WTC11 (cell line): ENCODE measurements around the gene ARHGAP6. TPM values are rescaled to one million over a fixed set of nuclear protein-coding genes. Genes with fewer than 3 reads are reported as not detected.

Source experiments
- ATAC-seq: fragments of 200-7000 bp; cut with Tn5 transposase; 2 replicates; pipeline ENCODE4 v1.10.0; 2021; ENCODE audit warnings: mild to moderate bottlenecking, moderate library complexity
- CTCF ChIA-PET: fragments of 300-600 bp; sonication (Branson Sonifier 250); formaldehyde crosslinking; loops from one replicate; lab custom pipeline; 2021; ENCODE audit warnings: antibody characterized with exemption; lab: Charles Lee
- POLR2A ChIA-PET: fragments of 350-600 bp; sonication (Branson Sonifier 250); formaldehyde crosslinking; loops from one replicate; lab custom pipeline; 2021; ENCODE audit warnings: antibody characterized with exemption; lab: Charles Lee
- DNase-seq: peaks from one replicate; pipeline ENCODE4 v3.0.0; 2021; ENCODE audit warnings: low spot score
- H3K27ac Mint-ChIP-seq: 2 replicates; pipeline ENCODE4 v1.8.0; 2021; ENCODE audit warnings: mixed read lengths
- H3K27me3 Mint-ChIP-seq: 2 replicates; pipeline ENCODE4 v1.8.0; 2021; ENCODE audit warnings: low read depth, mild to moderate bottlenecking, moderate library complexity, mixed read lengths
- H3K36me3 Mint-ChIP-seq: 2 replicates; pipeline ENCODE4 v1.8.0; 2021; ENCODE audit warnings: mixed read lengths
- H3K4me1 Mint-ChIP-seq: 2 replicates; pipeline ENCODE4 v1.8.0; 2022; ENCODE audit warnings: mixed read lengths
- H3K4me3 Mint-ChIP-seq: 2 replicates; pipeline ENCODE4 v1.8.0; 2021; ENCODE audit warnings: mild to moderate bottlenecking, moderate library complexity, mixed read lengths
- H3K9me3 Mint-ChIP-seq: 2 replicates; pipeline ENCODE4 v1.8.0; 2021; ENCODE audit warnings: mixed read lengths
- ATF1 ChIP-seq: sonication (generic); formaldehyde crosslinking; IDR thresholded peaks from 2 replicates; pipeline ENCODE4 v1.8.1; 2023; ENCODE audit warnings: mild to moderate bottlenecking, moderate library complexity, missing genetic modification reagents
- CREB1 ChIP-seq: sonication (generic); formaldehyde crosslinking; IDR thresholded peaks from 2 replicates; pipeline ENCODE4 v1.8.0; 2023; ENCODE audit warnings: mild to moderate bottlenecking, missing genetic modification reagents
- ELF4 ChIP-seq: sonication (generic); formaldehyde crosslinking; IDR thresholded peaks from 2 replicates; pipeline ENCODE4 v1.8.1; 2022; ENCODE audit warnings: low read depth, mild to moderate bottlenecking, moderate library complexity, missing genetic modification reagents
- EMX1 ChIP-seq: fragments of 250-450 bp; sonication (Bioruptor Pico); IDR thresholded peaks from 2 replicates; pipeline ENCODE4 v1.8.0; 2021; ENCODE audit warnings: mild to moderate bottlenecking
- IRF2 ChIP-seq: sonication (generic); formaldehyde crosslinking; IDR thresholded peaks from 2 replicates; pipeline ENCODE4 v1.8.0; 2022; ENCODE audit warnings: low read depth, missing genetic modification reagents, borderline replicate concordance
- JUN ChIP-seq: sonication (generic); formaldehyde crosslinking; IDR thresholded peaks from 2 replicates; pipeline ENCODE4 v1.8.0; 2023; ENCODE audit warnings: mild to moderate bottlenecking, missing genetic modification reagents
- KAT7 ChIP-seq: sonication (generic); formaldehyde crosslinking; IDR thresholded peaks from 2 replicates; pipeline ENCODE4 v1.8.1; 2023; ENCODE audit warnings: missing genetic modification reagents, mild to moderate bottlenecking, borderline replicate concordance
- MXD4 ChIP-seq: fragments of 250-450 bp; sonication (Bioruptor Pico); IDR thresholded peaks from 2 replicates; pipeline ENCODE4 v1.8.0; 2021; ENCODE audit warnings: mild to moderate bottlenecking, moderate library complexity, borderline replicate concordance
- SOX15 ChIP-seq: fragments of 250-450 bp; sonication (Bioruptor Pico); IDR thresholded peaks from 2 replicates; pipeline ENCODE4 v1.9.0; 2021; ENCODE audit warnings: mild to moderate bottlenecking
- TCF7 ChIP-seq: sonication (generic); formaldehyde crosslinking; IDR thresholded peaks from 2 replicates; pipeline ENCODE4 v1.8.0; 2022; ENCODE audit warnings: mild to moderate bottlenecking, low read depth, missing genetic modification reagents, moderate library complexity
- TEAD1 ChIP-seq: sonication (generic); formaldehyde crosslinking; IDR thresholded peaks from 2 replicates; pipeline ENCODE4 v1.8.0; 2022; ENCODE audit warnings: mild to moderate bottlenecking, missing genetic modification reagents
- TEAD4 ChIP-seq: sonication (generic); formaldehyde crosslinking; IDR thresholded peaks from 2 replicates; pipeline ENCODE4 v1.8.0; 2022; ENCODE audit warnings: mild to moderate bottlenecking, missing genetic modification reagents
- ZNF138 ChIP-seq: sonication (generic); formaldehyde crosslinking; conservative IDR thresholded peaks from 2 replicates; pipeline ENCODE4 v1.8.1; 2022; ENCODE audit warnings: mild to moderate bottlenecking, moderate library complexity, missing genetic modification reagents
- ZNF263 ChIP-seq: sonication (generic); formaldehyde crosslinking; IDR thresholded peaks from 2 replicates; pipeline ENCODE4 v1.8.1; 2022; ENCODE audit warnings: low read depth, mild to moderate bottlenecking, moderate library complexity, missing genetic modification reagents
- ZNF317 ChIP-seq: sonication (generic); formaldehyde crosslinking; IDR thresholded peaks from 2 replicates; pipeline ENCODE4 v1.8.1; 2023; ENCODE audit warnings: low read depth, mild to moderate bottlenecking, moderate library complexity, missing genetic modification reagents, borderline replicate concordance
- ZNF423 ChIP-seq: fragments of 250-450 bp; sonication (Bioruptor Pico); IDR thresholded peaks from 2 replicates; pipeline ENCODE4 v2.1.2; 2022; ENCODE audit warnings: mild to moderate bottlenecking, moderate library complexity
- total RNA-seq: library from RNA; stranded (reverse); gene quantifications from 3 replicates; pipeline ENCODE4 v1.2.3, GENCODE V29; 2021
- TF ChIP-seq, protein P1 (sequence below): sonication (generic); formaldehyde crosslinking; IDR thresholded peaks from 2 replicates; pipeline ENCODE4 v1.8.1; 2023; ENCODE audit warnings: mild to moderate bottlenecking, missing genetic modification reagents
- TF ChIP-seq, protein P2 (sequence below): sonication (generic); formaldehyde crosslinking; IDR thresholded peaks from 2 replicates; pipeline ENCODE4 v1.8.0; 2023; ENCODE audit warnings: mild to moderate bottlenecking, missing genetic modification reagents
- TF ChIP-seq, protein P3 (sequence below): fragments of 250-450 bp; sonication (Bioruptor Pico); conservative IDR thresholded peaks from 2 replicates; pipeline ENCODE4 v1.9.0; 2021; ENCODE audit warnings: mild to moderate bottlenecking
- TF ChIP-seq, protein P4 (sequence below): sonication (generic); formaldehyde crosslinking; IDR thresholded peaks from 2 replicates; pipeline ENCODE4 v1.8.0; 2022; ENCODE audit warnings: missing genetic modification reagents
- TF ChIP-seq, protein P5 (sequence below): sonication (generic); formaldehyde crosslinking; IDR thresholded peaks from 2 replicates; pipeline ENCODE4 v1.8.0; 2022; ENCODE audit warnings: mild to moderate bottlenecking, missing genetic modification reagents

Gene ARHGAP6
- total RNA-seq, 1 experiment from 2014 or later: 1.0 TPM

DNA sequence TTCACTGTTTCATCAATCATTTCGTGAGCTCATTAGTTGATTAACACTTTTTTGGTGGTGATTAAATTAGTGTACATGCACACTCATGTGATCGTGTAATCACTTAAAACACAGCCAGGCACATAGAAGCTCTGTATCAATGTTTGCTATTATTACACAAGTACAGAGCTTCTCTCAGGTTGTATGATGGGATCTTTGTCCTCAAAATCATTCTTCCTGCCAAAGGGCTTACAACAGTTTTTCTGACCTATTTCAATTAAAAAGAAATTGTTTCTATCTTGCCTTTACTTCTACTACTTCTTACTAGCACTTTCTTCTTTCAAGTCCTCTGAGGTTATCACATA is 227.4 kb downstream of the ARHGAP6 start:
- ATAC-seq (no peak), DNase-seq (no peak)
- POLR2A ChIA-PET: no interaction called here
- Mint-ChIP-seq H3K27me3 (no peaks in the 10 kb centered on the region), H3K9me3 (no peaks in the 10 kb centered on the region), H3K4me1 (peaks cover 12% of the 10 kb centered on the region), H3K36me3 (no peaks in the 10 kb centered on the region), H3K4me3 (no peak overlapping the region)
- CTCF ChIA-PET: no interaction called here
- TF ChIP-seq ZNF263 (no peak), SOX15 (CRISPR knock-in tag) (no peak), JUN (CRISPR knock-in tag) (no peak), TEAD1 (CRISPR knock-in tag) (no peak), ZNF138 (CRISPR knock-in tag) (no peak), TEAD4 (CRISPR knock-in tag) (no peak), ELF4 (CRISPR knock-in tag) (no peak), EMX1 (CRISPR knock-in tag) (no peak), TCF7 (CRISPR knock-in tag) (no peak), KAT7 (CRISPR knock-in tag) (no peak), ZNF423 (CRISPR knock-in tag) (no peak)
- TF ChIP-seq, protein P1, sequence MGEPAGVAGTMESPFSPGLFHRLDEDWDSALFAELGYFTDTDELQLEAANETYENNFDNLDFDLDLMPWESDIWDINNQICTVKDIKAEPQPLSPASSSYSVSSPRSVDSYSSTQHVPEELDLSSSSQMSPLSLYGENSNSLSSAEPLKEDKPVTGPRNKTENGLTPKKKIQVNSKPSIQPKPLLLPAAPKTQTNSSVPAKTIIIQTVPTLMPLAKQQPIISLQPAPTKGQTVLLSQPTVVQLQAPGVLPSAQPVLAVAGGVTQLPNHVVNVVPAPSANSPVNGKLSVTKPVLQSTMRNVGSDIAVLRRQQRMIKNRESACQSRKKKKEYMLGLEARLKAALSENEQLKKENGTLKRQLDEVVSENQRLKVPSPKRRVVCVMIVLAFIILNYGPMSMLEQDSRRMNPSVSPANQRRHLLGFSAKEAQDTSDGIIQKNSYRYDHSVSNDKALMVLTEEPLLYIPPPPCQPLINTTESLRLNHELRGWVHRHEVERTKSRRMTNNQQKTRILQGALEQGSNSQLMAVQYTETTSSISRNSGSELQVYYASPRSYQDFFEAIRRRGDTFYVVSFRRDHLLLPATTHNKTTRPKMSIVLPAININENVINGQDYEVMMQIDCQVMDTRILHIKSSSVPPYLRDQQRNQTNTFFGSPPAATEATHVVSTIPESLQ (CRISPR knock-in tag): no peak
- TF ChIP-seq, protein P2, sequence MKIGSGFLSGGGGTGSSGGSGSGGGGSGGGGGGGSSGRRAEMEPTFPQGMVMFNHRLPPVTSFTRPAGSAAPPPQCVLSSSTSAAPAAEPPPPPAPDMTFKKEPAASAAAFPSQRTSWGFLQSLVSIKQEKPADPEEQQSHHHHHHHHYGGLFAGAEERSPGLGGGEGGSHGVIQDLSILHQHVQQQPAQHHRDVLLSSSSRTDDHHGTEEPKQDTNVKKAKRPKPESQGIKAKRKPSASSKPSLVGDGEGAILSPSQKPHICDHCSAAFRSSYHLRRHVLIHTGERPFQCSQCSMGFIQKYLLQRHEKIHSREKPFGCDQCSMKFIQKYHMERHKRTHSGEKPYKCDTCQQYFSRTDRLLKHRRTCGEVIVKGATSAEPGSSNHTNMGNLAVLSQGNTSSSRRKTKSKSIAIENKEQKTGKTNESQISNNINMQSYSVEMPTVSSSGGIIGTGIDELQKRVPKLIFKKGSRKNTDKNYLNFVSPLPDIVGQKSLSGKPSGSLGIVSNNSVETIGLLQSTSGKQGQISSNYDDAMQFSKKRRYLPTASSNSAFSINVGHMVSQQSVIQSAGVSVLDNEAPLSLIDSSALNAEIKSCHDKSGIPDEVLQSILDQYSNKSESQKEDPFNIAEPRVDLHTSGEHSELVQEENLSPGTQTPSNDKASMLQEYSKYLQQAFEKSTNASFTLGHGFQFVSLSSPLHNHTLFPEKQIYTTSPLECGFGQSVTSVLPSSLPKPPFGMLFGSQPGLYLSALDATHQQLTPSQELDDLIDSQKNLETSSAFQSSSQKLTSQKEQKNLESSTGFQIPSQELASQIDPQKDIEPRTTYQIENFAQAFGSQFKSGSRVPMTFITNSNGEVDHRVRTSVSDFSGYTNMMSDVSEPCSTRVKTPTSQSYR (CRISPR knock-in tag): no peak
- TF ChIP-seq, protein P3, sequence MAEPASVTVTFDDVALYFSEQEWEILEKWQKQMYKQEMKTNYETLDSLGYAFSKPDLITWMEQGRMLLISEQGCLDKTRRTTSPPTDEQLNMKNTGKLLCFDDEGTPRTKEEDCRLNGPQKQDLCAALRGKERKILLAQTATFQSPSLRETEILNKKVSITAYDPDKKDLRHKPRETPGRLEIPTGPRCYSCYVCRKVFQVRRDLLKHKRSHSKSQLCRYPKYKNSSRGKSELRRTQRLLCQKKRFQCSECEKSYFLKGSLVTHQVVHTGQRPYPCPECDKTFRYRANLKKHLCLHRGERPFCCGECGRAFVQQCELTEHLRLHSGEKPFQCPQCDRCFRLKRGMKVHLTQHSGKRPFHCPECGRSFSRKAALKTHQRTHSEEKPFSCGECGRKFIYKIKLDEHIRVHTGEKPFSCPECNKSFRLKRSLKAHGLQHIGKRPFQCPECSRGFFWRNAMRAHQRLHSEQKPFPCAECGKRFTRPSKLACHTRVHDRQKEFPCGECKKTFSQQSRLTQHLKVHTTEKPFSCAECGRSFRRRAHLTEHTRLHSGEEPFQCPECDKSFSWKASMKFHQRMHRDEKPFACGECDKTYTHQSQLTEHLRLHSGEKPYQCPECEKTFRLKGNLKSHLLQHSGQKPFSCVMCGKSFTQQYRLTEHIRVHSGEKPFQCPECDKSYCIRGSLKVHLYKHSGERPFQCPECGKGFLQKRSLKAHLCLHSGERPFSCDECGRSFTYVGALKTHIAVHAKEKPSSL: no peak
- TF ChIP-seq, all 79 proteins: peak for 0
- H3K27ac Mint-ChIP-seq: no peak overlapping the region

DNA sequence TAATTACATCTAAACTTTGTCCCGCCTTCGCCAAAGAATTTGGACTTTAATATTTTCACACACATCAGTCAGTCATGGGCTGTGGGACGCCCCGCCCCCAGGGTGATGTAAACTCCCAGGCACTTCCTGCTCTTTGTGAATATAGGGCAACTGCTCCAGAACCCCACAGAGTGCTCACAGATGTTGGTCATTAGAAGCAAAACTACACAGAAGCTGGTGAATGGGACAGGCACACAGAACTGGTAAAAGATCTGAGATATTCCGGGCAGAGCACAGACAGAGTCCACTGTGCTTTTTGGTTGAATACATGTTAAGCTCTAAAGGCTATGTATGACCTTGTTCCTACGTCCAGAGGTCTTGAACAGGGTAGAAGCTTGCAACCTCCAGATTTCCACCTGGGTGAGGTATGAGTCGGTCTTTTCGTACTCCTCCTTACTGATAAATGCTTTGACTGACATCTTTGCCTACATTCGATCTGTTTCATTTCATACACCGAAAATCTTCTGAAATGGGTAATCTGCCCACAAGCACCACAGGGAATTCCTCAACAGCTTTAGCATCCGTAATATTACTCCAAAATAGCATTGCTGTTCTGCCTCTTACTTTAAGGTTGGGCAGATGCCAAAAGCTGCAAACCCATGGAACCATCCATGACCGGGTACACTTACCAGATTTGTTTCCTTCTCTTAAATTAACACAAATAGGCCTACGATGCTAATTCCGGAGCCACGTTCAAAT is 227.9 kb downstream of the ARHGAP6 start:
- peak; percentile 61 for ATAC-seq
- CTCF ChIA-PET: no interaction called here
- H3K9me3 Mint-ChIP-seq: no peaks in the 10 kb centered on the region
- TF ChIP-seq IRF2 (CRISPR knock-in tag) (no peak), ATF1 (CRISPR knock-in tag) (no peak), CREB1 (CRISPR knock-in tag) (no peak), MXD4 (CRISPR knock-in tag) (no peak), ZNF317 (CRISPR knock-in tag) (no peak)
- TF ChIP-seq, protein P4, sequence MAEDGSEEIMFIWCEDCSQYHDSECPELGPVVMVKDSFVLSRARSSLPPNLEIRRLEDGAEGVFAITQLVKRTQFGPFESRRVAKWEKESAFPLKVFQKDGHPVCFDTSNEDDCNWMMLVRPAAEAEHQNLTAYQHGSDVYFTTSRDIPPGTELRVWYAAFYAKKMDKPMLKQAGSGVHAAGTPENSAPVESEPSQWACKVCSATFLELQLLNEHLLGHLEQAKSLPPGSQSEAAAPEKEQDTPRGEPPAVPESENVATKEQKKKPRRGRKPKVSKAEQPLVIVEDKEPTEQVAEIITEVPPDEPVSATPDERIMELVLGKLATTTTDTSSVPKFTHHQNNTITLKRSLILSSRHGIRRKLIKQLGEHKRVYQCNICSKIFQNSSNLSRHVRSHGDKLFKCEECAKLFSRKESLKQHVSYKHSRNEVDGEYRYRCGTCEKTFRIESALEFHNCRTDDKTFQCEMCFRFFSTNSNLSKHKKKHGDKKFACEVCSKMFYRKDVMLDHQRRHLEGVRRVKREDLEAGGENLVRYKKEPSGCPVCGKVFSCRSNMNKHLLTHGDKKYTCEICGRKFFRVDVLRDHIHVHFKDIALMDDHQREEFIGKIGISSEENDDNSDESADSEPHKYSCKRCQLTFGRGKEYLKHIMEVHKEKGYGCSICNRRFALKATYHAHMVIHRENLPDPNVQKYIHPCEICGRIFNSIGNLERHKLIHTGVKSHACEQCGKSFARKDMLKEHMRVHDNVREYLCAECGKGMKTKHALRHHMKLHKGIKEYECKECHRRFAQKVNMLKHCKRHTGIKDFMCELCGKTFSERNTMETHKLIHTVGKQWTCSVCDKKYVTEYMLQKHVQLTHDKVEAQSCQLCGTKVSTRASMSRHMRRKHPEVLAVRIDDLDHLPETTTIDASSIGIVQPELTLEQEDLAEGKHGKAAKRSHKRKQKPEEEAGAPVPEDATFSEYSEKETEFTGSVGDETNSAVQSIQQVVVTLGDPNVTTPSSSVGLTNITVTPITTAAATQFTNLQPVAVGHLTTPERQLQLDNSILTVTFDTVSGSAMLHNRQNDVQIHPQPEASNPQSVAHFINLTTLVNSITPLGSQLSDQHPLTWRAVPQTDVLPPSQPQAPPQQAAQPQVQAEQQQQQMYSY (CRISPR knock-in tag): no peak
- TF ChIP-seq, protein P5, sequence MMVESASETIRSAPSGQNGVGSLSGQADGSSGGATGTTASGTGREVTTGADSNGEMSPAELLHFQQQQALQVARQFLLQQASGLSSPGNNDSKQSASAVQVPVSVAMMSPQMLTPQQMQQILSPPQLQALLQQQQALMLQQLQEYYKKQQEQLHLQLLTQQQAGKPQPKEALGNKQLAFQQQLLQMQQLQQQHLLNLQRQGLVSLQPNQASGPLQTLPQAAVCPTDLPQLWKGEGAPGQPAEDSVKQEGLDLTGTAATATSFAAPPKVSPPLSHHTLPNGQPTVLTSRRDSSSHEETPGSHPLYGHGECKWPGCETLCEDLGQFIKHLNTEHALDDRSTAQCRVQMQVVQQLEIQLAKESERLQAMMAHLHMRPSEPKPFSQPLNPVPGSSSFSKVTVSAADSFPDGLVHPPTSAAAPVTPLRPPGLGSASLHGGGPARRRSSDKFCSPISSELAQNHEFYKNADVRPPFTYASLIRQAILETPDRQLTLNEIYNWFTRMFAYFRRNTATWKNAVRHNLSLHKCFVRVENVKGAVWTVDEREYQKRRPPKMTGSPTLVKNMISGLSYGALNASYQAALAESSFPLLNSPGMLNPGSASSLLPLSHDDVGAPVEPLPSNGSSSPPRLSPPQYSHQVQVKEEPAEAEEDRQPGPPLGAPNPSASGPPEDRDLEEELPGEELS (CRISPR knock-in tag): no peak

More for the DNA sequence above, 227.9 kb downstream of the ARHGAP6 start:
- H3K4me1 Mint-ChIP-seq: peaks cover 12% of the 10 kb centered on the region
- DNase-seq: no peak
- no peaks in the 10 kb centered on the region for H3K36me3 Mint-ChIP-seq
- no peaks in the 10 kb centered on the region for H3K27me3 Mint-ChIP-seq
- no peak overlapping the region for H3K4me3 Mint-ChIP-seq
- POLR2A ChIA-PET: no interaction called here
- no peak overlapping the region for H3K27ac Mint-ChIP-seq
